ENCODE results near the gene IDI1.

GRCh38 chr10:1015688-1016087, 33.2 kb downstream of the IDI1 start:
- TF ChIP-seq CTCF (IDR thresholded peaks at IDR 0.05; ENCODE audit: low read length) (no peak), EZH2phosphoT487 (IDR thresholded peaks at IDR 0.05; ENCODE audit: low read length) (no peak)

Data from MM.1S (cell line).